BJ (cell line): ENCODE measurements around the gene WBP2. TPM values are rescaled to one million over a fixed set of nuclear protein-coding genes. Genes with fewer than 3 reads are reported as not detected.
A peak's percentile ranks its signal among the peaks of the same experiment; 100 is the strongest.
"Not testable (repeated sequence)": the region's sequence is repeated elsewhere in the genome, so short reads cannot be mapped to it uniquely, and the experiment has no call there.

Experiments
- CTCF ChIA-PET: fragments of 350-600 bp; formaldehyde crosslinking; extraction: SDS; loops from one replicate; lab custom pipeline; 2021; ENCODE audit warnings: antibody characterized with exemption, inconsistent platforms; lab: Yijun Ruan, JAX
- POLR2A ChIA-PET: fragments of 300-600 bp; sonication (Branson Sonifier 250); formaldehyde crosslinking; extraction: SDS; loops from one replicate; lab custom pipeline; 2021; ENCODE audit warnings: antibody characterized with exemption; lab: Charles Lee
- DNase-seq: peaks from one replicate; pipeline ENCODE4 v3.0.0-alpha.2; 2011; ENCODE audit warnings: low read depth
- H3K27me3 ChIP-seq: 2 replicates; pipeline ENCODE4 v1.6.0; 2011; ENCODE audit warnings: low read length; ENCODE audit not compliant: control insufficient read depth, insufficient read depth
- H3K36me3 ChIP-seq: 2 replicates; pipeline ENCODE4 v1.5.1; 2011; ENCODE audit warnings: low read length; ENCODE audit not compliant: control insufficient read depth, insufficient read depth
- H3K4me3 ChIP-seq: 2 replicates; pipeline ENCODE4 v1.5.1; 2011; ENCODE audit warnings: low read depth, mild to moderate bottlenecking, control low read depth, low read length
- CTCF ChIP-seq: IDR thresholded peaks from 2 replicates; pipeline ENCODE4 v1.5.1; 2011; ENCODE audit warnings: low read depth, mild to moderate bottlenecking, control low read depth, inconsistent platforms, low read length, moderate library complexity; ENCODE audit not compliant: insufficient read depth
- polyA plus RNA-seq: library from polyadenylated mRNA; depleted of rRNA; stranded (reverse); fragments of >200 nt; gene quantifications from 2 replicates; pipeline ENCODE4 v1.2.3, GENCODE V29; 2011

Gene WBP2
- polyA plus RNA-seq, 1 experiment = 37.0 TPM

- no peak for DNase-seq
These were observed 18.6 kb upstream of the WBP2 start for GRCh38 chr17:75873587-75874322.

GRCh38 chr17:75872434-75873351, 17.6 kb upstream of the WBP2 start:
- Histone ChIP-seq H3K27me3 (no peaks in the 10 kb centered on the region), H3K4me3 (no peak overlapping the region), H3K36me3 (no peaks in the 10 kb centered on the region)
- POLR2A ChIA-PET = interaction anchor here (0.5 kb wide), 1 partner anchor 365 kb away, joined by 5 read pairs; no protein-coding TSS in a partner anchor
- CTCF ChIA-PET = interaction anchor here (0.6 to 4.2 kb wide), 7 partner anchors 11 to 202 kb away, joined by 3 to 26 read pairs (median 3); partner anchors contain the start of gene MRPL38
- TF ChIP-seq CTCF = no peak
- DNase-seq = peak; percentile 44

More at GRCh38 chr17:75873587-75874322, 18.6 kb upstream of the WBP2 start:
- TF ChIP-seq CTCF = no peak
- POLR2A ChIA-PET = no interaction called here
- CTCF ChIA-PET = interaction anchor here (0.6 to 6.6 kb wide), 5 partner anchors 23 to 203 kb away, joined by 3 to 58 read pairs (median 4); partner anchors contain the start of gene TRIM65
- H3K36me3 ChIP-seq = no peaks in the 10 kb centered on the region
- no peaks in the 10 kb centered on the region for H3K27me3 ChIP-seq
- no peak overlapping the region for H3K4me3 ChIP-seq

GRCh38 chr17:75870228-75870627, 15.1 kb upstream of the WBP2 start:
- H3K27me3 ChIP-seq, H3K36me3 ChIP-seq, H3K4me3 ChIP-seq, DNase-seq, POLR2A ChIA-PET: not testable (repeated sequence)
- CTCF ChIA-PET = interaction anchor here (0.9 to 4.2 kb wide), 3 partner anchors 9 to 16 kb away, joined by 4 to 26 read pairs (median 7); partner anchors contain the start of gene WBP2

GRCh38 chr17:75869282-75870141, 14.4 kb upstream of the WBP2 start:
- no peaks in the 10 kb centered on the region for H3K36me3 ChIP-seq
- CTCF ChIA-PET = interaction anchor here (0.9 to 4.2 kb wide), 4 partner anchors 8 to 116 kb away, joined by 3 to 26 read pairs (median 6); partner anchors contain the start of gene WBP2
- TF ChIP-seq CTCF = no peak
- DNase-seq = no peak
- POLR2A ChIA-PET = no interaction called here
- no peak overlapping the region for H3K4me3 ChIP-seq
- no peaks in the 10 kb centered on the region for H3K27me3 ChIP-seq

GRCh38 chr17:75868730-75869281, 13.7 kb upstream of the WBP2 start:
- POLR2A ChIA-PET, DNase-seq, H3K27me3 ChIP-seq, H3K4me3 ChIP-seq, H3K36me3 ChIP-seq: not testable (repeated sequence)
- CTCF ChIA-PET = interaction anchor here (1.0 kb wide), 1 partner anchor 115 kb away, joined by 3 read pairs; no protein-coding TSS in a partner anchor

- CTCF ChIA-PET = interaction anchor here (1.3 to 1.8 kb wide), 2 partner anchors 10 to 24 kb away, joined by 3 to 6 read pairs; partner anchors contain the start of gene WBP2
- DNase-seq, H3K27me3 ChIP-seq, POLR2A ChIA-PET, H3K36me3 ChIP-seq, H3K4me3 ChIP-seq: not testable (repeated sequence)
These were observed 10.5 kb upstream of the WBP2 start for GRCh38 chr17:75865404-75866188.

GRCh38 chr17:75864887-75865286, 9.8 kb upstream of the WBP2 start:
- POLR2A ChIA-PET, DNase-seq, H3K36me3 ChIP-seq, H3K4me3 ChIP-seq, H3K27me3 ChIP-seq: not testable (repeated sequence)
- CTCF ChIA-PET = interaction anchor here (1.0 to 1.8 kb wide), 3 partner anchors 9 to 25 kb away, joined by 3 to 8 read pairs (median 6); partner anchors contain the start of gene WBP2
